K562 (cell line): ENCODE results near the gene AIFM3. TPM values are rescaled to one million over a fixed set of nuclear protein-coding genes. Genes with fewer than 3 reads are reported as not detected.

Experiments used
- ADNP ChIP-seq: fragments of 200-800 bp; sonication (Bioruptor generic); IDR thresholded peaks from 2 replicates; pipeline ENCODE4 v1.6.1; 2016; ENCODE audit warnings: missing genetic modification characterization, missing compliant biosample characterization
- DACH1 ChIP-seq: fragments of 450-650 bp; IDR thresholded peaks from 2 replicates; pipeline ENCODE4 v1.6.1; 2018; ENCODE audit not compliant: partially characterized antibody
- KHSRP ChIP-seq: fragments of 450-650 bp; IDR thresholded peaks from 2 replicates; pipeline ENCODE4 v1.6.1; 2017
- L3MBTL2 ChIP-seq: fragments of 450-650 bp; IDR thresholded peaks from 2 replicates; pipeline ENCODE4 v1.6.1; 2016; ENCODE audit warnings: mild to moderate bottlenecking, moderate library complexity
- NELFE ChIP-seq: IDR thresholded peaks from 2 replicates; pipeline ENCODE4 v1.6.1; 2011; ENCODE audit warnings: mild to moderate bottlenecking; ENCODE audit not compliant: insufficient read depth, insufficient read length
- NR3C1 ChIP-seq: sonication (generic); formaldehyde crosslinking; IDR thresholded peaks from 2 replicates; pipeline ENCODE4 v1.8.1; 2022; ENCODE audit warnings: missing genetic modification reagents
- PRMT5 ChIP-seq: sonication (generic); formaldehyde crosslinking; IDR thresholded peaks from 2 replicates; pipeline ENCODE4 v1.5.0; 2020; ENCODE audit warnings: missing genetic modification reagents
- RFX7 ChIP-seq: fragments of 250-450 bp; sonication (Bioruptor Pico); IDR thresholded peaks from 2 replicates; pipeline ENCODE4 v1.5.1; 2021; ENCODE audit warnings: mild to moderate bottlenecking
- SNIP1 ChIP-seq: fragments of 450-650 bp; IDR thresholded peaks from 2 replicates; pipeline ENCODE4 v1.7.1; 2017; ENCODE audit warnings: low read depth, mild to moderate bottlenecking
- SOX6 ChIP-seq: fragments of 450-650 bp; IDR thresholded peaks from 2 replicates; pipeline ENCODE4 v1.6.1; 2014; ENCODE audit warnings: mild to moderate bottlenecking
- ZKSCAN3 ChIP-seq: fragments of 250-450 bp; sonication (Bioruptor Pico); IDR thresholded peaks from 2 replicates; pipeline ENCODE4 v1.4.0; 2020
- ZNF239 ChIP-seq: fragments of 250-450 bp; sonication (Bioruptor Pico); IDR thresholded peaks from 2 replicates; pipeline ENCODE4 v1.4.0; 2020; ENCODE audit warnings: mild to moderate bottlenecking
- ZNF274 ChIP-seq: IDR thresholded peaks from 2 replicates; pipeline ENCODE4 v1.6.1; 2011; ENCODE audit warnings: low read depth, mild to moderate bottlenecking, low read length, moderate library complexity, borderline replicate concordance
- polyA plus RNA-seq, 8 experiments: library from polyadenylated mRNA; depleted of rRNA in 4 of 8; stranded (reverse) in 5 of 8; unstranded in 3 of 8; fragments of >200 nt; fragmentation: Nextera tagmentation in 2 of 8; fragmentation: Illumina TruSeq in 1 of 8; extraction: Ambion mirVana in 2 of 8; extraction: Trizol in 1 of 8; gene quantifications; 2 replicates each; pipeline versions ENCODE4 v1.2.1 to v1.2.3, GENCODE V29; 2011 to 2014; ENCODE audit warnings: inconsistent platforms in 1 of 8, missing spikeins in 1 of 8
- total RNA-seq, 7 experiments: library from RNA; depleted of rRNA in 6 of 7; stranded (reverse); fragments of >200 nt in 6 of 7; fragmentation: Illumina TruSeq in 2 of 7; extraction: Trizol in 2 of 7; gene quantifications; 2 replicates each; pipeline versions ENCODE4 v1.2.1 to v1.2.3, GENCODE V29; 2011 to 2021; ENCODE audit warnings: low replicate concordance in 1 of 7
- TF ChIP-seq, protein P1 (sequence below): fragments of 250-450 bp; sonication (Bioruptor Pico); IDR thresholded peaks from 2 replicates; pipeline ENCODE4 v1.4.0; 2020
- TF ChIP-seq, protein P2 (sequence below): sonication (generic); IDR thresholded peaks from 2 replicates; pipeline ENCODE4 v1.6.1; 2016
- TF ChIP-seq, protein P3 (sequence below): sonication (generic); formaldehyde crosslinking; IDR thresholded peaks from 2 replicates; pipeline ENCODE4 v1.8.1; 2023; ENCODE audit warnings: mild to moderate bottlenecking, missing genetic modification reagents
- TF ChIP-seq, protein P4 (sequence below): fragments of 450-650 bp; IDR thresholded peaks from 2 replicates; pipeline ENCODE4 v1.6.1; 2016; ENCODE audit warnings: mild to moderate bottlenecking

AIFM3 gene
- total and polyA plus RNA-seq, 9 of the 15 experiments (the other 6 are each of a cell fraction or from before 2014, with no cell fraction given) = 0.03 to 0.20 (median 0.07) TPM; not detected in 1

DNA sequence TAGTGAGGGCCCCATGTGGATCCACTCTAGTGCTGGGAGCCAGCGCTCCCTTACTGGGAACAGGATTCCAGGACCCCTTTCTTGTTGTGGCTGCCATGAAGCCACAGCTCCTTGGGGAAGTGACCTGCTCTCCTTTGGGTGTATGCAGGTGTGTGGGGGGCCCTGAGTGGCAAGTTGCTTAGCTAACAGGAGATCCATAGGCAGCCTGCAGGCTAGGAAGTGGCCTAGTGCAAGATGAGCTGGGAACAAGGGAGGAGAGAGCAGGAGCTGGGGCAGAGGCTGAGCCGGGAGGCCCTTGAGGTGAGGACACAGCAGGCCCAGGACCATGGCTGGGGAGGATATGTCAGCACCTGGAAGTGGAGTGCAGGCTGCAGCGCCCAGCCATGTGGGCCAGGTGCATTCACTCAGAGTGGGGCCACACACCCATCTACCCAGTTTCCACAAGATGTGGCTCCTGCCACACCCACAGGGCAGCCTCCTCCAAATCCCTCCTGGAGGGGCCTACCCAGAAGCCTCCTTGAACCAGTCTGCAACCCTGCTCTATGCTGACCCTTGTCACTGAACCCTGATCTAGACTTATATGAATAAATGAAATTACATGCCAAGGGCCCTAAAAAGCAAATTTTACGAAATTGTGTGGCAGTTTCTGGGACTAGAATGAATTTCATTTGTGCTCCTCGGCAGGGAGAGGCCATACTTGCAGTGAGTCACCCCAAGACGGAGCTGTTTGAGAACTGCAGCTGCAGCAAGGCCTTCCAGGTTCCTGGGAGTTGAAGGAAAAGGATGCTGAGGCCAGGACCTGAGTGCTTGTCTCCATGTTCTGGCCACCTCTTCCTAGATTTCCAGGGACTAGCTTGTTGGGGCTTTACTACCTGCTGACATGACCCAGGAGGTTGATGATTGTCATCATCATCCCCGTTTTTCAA lies 31.6 kb downstream of the AIFM3 start (continued):
- TF ChIP-seq PRMT5 (CRISPR knock-in tag) (no peak), SNIP1 (no peak), ZKSCAN3 (CRISPR knock-in tag) (no peak), SOX6 (no peak), KHSRP (no peak), ZNF274 (no peak), ZNF239 (CRISPR knock-in tag) (no peak), DACH1 (no peak), ADNP (tag) (no peak), L3MBTL2 (no peak), NELFE (no peak), NR3C1 (CRISPR knock-in tag) (no peak), RFX7 (CRISPR knock-in tag) (no peak)
- TF ChIP-seq, protein P1, sequence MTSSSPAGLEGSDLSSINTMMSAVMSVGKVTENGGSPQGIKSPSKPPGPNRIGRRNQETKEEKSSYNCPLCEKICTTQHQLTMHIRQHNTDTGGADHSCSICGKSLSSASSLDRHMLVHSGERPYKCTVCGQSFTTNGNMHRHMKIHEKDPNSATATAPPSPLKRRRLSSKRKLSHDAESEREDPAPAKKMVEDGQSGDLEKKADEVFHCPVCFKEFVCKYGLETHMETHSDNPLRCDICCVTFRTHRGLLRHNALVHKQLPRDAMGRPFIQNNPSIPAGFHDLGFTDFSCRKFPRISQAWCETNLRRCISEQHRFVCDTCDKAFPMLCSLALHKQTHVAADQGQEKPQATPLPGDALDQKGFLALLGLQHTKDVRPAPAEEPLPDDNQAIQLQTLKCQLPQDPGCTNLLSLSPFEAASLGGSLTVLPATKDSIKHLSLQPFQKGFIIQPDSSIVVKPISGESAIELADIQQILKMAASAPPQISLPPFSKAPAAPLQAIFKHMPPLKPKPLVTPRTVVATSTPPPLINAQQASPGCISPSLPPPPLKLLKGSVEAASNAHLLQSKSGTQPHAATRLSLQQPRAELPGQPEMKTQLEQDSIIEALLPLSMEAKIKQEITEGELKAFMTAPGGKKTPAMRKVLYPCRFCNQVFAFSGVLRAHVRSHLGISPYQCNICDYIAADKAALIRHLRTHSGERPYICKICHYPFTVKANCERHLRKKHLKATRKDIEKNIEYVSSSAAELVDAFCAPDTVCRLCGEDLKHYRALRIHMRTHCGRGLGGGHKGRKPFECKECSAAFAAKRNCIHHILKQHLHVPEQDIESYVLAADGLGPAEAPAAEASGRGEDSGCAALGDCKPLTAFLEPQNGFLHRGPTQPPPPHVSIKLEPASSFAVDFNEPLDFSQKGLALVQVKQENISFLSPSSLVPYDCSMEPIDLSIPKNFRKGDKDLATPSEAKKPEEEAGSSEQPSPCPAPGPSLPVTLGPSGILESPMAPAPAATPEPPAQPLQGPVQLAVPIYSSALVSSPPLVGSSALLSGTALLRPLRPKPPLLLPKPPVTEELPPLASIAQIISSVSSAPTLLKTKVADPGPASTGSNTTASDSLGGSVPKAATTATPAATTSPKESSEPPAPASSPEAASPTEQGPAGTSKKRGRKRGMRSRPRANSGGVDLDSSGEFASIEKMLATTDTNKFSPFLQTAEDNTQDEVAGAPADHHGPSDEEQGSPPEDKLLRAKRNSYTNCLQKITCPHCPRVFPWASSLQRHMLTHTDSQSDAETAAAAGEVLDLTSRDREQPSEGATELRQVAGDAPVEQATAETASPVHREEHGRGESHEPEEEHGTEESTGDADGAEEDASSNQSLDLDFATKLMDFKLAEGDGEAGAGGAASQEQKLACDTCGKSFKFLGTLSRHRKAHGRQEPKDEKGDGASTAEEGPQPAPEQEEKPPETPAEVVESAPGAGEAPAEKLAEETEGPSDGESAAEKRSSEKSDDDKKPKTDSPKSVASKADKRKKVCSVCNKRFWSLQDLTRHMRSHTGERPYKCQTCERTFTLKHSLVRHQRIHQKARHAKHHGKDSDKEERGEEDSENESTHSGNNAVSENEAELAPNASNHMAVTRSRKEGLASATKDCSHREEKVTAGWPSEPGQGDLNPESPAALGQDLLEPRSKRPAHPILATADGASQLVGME (CRISPR knock-in tag) = 0 out of 2 replicates have a peak, but pooled peaks have one; percentile 40
- TF ChIP-seq, protein P2, sequence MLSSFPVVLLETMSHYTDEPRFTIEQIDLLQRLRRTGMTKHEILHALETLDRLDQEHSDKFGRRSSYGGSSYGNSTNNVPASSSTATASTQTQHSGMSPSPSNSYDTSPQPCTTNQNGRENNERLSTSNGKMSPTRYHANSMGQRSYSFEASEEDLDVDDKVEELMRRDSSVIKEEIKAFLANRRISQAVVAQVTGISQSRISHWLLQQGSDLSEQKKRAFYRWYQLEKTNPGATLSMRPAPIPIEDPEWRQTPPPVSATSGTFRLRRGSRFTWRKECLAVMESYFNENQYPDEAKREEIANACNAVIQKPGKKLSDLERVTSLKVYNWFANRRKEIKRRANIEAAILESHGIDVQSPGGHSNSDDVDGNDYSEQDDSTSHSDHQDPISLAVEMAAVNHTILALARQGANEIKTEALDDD = no peak
- TF ChIP-seq, protein P3, sequence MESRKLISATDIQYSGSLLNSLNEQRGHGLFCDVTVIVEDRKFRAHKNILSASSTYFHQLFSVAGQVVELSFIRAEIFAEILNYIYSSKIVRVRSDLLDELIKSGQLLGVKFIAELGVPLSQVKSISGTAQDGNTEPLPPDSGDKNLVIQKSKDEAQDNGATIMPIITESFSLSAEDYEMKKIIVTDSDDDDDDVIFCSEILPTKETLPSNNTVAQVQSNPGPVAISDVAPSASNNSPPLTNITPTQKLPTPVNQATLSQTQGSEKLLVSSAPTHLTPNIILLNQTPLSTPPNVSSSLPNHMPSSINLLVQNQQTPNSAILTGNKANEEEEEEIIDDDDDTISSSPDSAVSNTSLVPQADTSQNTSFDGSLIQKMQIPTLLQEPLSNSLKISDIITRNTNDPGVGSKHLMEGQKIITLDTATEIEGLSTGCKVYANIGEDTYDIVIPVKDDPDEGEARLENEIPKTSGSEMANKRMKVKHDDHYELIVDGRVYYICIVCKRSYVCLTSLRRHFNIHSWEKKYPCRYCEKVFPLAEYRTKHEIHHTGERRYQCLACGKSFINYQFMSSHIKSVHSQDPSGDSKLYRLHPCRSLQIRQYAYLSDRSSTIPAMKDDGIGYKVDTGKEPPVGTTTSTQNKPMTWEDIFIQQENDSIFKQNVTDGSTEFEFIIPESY (CRISPR knock-in tag) = no peak
- TF ChIP-seq, protein P4, sequence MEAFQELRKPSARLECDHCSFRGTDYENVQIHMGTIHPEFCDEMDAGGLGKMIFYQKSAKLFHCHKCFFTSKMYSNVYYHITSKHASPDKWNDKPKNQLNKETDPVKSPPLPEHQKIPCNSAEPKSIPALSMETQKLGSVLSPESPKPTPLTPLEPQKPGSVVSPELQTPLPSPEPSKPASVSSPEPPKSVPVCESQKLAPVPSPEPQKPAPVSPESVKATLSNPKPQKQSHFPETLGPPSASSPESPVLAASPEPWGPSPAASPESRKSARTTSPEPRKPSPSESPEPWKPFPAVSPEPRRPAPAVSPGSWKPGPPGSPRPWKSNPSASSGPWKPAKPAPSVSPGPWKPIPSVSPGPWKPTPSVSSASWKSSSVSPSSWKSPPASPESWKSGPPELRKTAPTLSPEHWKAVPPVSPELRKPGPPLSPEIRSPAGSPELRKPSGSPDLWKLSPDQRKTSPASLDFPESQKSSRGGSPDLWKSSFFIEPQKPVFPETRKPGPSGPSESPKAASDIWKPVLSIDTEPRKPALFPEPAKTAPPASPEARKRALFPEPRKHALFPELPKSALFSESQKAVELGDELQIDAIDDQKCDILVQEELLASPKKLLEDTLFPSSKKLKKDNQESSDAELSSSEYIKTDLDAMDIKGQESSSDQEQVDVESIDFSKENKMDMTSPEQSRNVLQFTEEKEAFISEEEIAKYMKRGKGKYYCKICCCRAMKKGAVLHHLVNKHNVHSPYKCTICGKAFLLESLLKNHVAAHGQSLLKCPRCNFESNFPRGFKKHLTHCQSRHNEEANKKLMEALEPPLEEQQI = no peak
